HG03342 (cell line): Measurements from ENCODE around the gene C1orf159.
"Not testable (repeated sequence)": the region's sequence is repeated elsewhere in the genome, so short reads cannot be mapped to it uniquely, and the experiment has no call there.

ENCODE experiments used
- ATAC-seq: cut with Tn5 transposase; IDR thresholded peaks from one replicate; pipeline ENCODE4 v1.9.1; 2021; ENCODE audit warnings: mild to moderate bottlenecking, moderate library complexity; ENCODE audit not compliant: unreplicated experiment

C1orf159 gene

DNA sequence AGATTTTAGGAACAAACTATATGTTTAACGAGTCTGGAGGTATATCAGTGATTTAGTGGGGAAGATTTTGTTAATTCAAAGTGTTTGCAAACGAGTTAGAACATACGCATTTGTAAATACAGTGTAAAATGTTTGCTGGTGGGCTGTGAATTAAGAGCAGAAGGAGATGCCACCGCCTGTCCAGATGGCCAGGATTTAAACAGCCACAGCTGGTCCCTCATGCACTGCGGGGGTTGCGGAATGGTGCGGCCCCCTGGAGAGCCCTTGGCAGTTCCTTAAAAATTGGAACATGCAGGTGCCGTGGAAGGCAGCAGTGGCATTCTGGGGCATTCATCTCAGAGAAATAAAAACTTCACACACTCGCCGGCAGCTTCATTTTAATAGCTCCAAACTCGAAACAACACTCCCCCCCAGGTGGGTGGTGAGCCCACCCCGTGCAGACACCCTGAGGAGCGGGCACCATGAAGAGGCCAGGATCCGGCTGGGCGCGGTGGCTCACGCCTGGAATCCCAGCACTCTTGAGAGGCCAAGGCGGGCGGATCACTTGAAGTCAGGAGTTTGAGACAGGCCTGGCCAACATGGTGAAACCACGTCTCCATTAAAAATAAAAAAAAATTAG, 3.5 kb upstream of the C1orf159 start:
- no peak for ATAC-seq

GRCh38 chr1:1118876-1119220, 3.0 kb upstream of the C1orf159 start:
- ATAC-seq = no peak

DNA sequence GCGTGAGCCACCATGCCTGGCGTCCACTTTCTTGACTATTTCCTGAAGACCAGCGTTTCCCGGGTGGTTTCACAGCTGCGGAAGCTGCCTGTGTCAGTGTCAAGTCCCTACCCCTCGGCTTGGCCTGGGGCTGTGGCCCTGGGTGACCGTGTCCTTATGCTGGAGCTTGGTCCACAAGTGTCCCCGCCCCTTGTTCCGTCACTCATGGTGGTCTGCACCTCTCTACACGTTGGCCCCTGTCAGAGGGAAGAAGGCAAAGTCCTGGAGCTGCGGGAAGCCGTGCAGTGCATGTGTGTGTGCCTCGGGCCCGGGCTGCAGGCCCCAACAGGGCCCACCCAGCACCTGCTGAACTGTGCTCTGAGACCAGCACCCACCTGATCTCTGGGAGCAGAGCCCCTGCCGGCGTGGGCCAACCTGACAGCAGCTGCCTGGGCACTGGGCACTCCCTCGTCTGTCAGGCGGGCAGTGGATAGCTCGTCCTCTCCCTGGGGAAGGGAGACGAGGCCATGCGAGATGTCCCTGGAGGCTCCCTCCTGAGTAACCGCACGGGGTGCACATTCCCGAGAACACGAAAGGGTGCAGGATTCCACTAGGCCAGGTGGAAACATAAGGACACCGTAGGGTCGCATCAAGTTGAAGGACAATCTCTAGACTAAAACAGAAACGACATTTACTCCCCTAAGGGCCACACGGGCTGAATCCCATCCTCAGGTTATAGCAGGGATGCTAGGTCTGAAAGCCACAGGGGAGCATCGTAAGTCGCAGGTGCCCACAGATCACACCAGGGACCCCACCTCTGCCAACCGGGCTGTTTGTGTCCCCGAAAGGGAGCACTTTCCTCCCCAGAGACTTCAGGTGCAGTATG, 2.4 kb upstream of the C1orf159 start:
- no peak for ATAC-seq

- no peak for ATAC-seq
Observed at GRCh38 chr1:1117469-1117831, 1.6 kb upstream of the C1orf159 start.

DNA sequence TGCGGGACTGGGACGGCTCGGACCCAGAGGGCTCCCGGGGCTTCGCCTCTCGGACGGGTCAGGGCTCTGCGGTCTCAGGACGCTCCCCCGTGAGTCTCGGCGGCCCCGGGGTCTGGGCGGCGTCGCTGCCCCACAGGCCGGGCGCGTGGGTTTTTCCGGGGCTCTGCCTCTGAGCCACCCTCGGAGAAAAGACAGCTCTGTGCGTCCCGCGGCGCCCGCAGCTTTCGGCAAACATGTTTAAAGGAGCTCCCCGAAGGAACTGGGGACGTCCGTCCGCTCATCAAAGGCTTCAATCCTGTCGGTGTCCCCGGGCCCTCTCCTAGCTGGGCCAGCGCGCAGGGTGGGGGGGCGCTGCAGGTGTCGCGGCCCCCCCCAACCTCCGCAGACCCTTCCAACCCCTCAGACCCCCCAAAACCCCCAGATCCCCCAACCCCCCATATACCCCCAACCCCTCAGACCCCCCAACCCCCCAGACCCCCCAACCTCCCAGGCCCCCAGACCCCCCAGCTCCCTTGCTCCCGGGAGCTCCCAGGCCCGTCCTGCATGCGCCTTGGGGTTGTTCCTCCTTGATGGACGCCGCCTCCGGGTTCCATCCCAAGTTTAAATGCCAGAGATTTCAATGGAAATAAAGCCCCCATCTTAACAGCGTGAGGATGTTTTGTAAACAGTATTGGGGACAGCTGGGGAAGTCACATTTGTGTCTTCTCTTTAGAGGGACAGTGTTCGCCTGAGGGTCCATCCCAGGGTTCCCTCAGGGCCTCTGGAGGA, 996 bp upstream of the C1orf159 start:
- no peak for ATAC-seq

- no peak for ATAC-seq
Observed at GRCh38 chr1:1115136-1115785, 628 bp downstream of the C1orf159 start.

GRCh38 chr1:1114431-1114830, 1.5 kb downstream of the C1orf159 start:
- no peak for ATAC-seq

GRCh38 chr1:1112237-1112985, 3.5 kb downstream of the C1orf159 start:
- ATAC-seq = no peak

- no peak for ATAC-seq
Observed at GRCh38 chr1:1111516-1112236, 4.2 kb downstream of the C1orf159 start.

GRCh38 chr1:1110561-1110971, 5.3 kb downstream of the C1orf159 start:
- ATAC-seq = no peak

DNA sequence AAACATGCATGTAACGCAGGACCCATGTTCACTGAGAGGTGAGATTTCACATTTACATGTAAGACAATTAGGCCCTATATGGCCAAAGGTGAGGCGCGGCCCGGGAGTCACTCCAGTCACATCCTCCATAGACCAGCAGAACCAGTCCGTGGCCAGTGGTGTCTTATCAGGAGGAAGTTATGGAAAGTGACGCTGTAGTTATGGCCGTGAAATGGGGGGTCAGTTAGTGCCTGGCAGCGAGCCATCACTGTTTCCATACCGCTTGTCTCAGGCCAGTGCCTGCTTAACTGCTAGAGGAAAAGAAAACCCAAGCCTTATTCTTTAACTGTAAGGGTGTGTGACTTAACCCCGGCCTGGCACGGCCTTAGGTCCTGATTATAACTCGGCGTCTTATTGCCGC, 6.1 kb downstream of the C1orf159 start:
- no peak for ATAC-seq

- no peak for ATAC-seq
Observed at GRCh38 chr1:1106510-1107221, 9.2 kb downstream of the C1orf159 start.

DNA sequence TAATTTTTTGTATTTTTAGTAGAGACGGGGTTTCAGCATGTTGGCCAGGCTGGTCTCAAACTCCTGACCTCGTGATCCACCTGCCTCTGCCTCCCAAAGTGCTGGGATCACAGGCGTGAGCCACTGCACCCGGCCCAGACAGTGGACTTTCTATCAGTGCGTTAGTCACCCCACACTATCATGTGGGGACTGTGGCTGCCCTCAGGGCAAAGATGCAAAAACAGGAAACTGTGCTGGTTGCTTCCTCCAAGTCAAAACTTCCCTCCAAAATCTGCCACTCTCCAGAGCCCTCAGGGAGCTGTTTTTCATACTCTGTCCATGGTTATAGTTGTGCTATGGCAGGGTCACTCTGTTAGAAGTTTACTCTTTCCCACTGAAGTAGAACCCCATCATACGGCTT, 11.7 kb downstream of the C1orf159 start:
- ATAC-seq = not testable (repeated sequence)

GRCh38 chr1:1101503-1101902, 14.4 kb downstream of the C1orf159 start:
- ATAC-seq = no peak

DNA sequence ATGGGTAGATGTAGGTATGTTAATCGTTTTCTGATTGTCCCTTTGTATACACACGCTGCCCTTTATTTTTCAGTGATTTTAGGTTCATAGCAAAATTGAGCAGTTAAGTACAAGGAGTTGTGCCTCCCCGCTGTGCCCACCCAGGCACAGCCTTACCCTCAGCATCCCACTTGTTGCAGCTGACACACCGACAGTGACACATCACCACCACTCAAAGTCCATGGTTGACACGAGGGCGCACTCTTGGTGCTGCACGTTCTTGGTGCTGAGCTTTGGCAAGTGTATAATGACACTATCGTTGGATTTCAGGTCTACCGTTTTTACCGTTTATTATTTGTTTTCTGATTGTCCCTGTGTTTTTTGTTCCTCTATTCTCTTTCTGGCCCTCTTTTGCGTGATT, 15.6 kb downstream of the C1orf159 start:
- no peak for ATAC-seq

GRCh38 chr1:1099506-1100183, 16.2 kb downstream of the C1orf159 start:
- ATAC-seq = no peak

- no peak for ATAC-seq
Observed at GRCh38 chr1:1098681-1099421, 17.0 kb downstream of the C1orf159 start.

DNA sequence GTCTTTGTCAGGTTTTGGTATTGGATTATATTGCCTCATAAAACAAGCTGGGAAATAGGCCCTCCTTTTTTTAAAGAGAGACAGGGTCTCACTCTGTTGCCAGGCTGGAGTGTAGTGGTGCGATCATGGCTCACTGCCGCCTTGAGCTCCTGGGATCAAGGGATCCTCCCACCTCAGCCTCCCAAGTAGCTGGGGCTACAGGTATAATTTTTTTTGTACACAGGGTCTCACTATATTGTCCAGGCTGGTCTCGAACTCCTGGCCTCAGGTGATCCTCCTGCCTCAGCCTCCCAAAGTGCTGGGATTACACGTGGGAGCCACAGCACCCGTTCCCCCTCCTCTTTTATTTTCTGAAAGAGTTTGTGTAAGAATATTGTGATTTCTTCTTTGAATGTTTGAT, 19.8 kb downstream of the C1orf159 start:
- not testable (repeated sequence) for ATAC-seq
